ENCODE data around the gene DCAF10. TPM values are rescaled to one million over a fixed set of nuclear protein-coding genes. Genes with fewer than 3 reads are reported as not detected.
A peak's percentile ranks its signal among the peaks of the same experiment; 100 is the strongest.

DCAF10 gene
- total and polyA plus RNA-seq, 3 experiments from 2014 or later, result 14.9 to 27.2 (median 15.1) TPM

DNA sequence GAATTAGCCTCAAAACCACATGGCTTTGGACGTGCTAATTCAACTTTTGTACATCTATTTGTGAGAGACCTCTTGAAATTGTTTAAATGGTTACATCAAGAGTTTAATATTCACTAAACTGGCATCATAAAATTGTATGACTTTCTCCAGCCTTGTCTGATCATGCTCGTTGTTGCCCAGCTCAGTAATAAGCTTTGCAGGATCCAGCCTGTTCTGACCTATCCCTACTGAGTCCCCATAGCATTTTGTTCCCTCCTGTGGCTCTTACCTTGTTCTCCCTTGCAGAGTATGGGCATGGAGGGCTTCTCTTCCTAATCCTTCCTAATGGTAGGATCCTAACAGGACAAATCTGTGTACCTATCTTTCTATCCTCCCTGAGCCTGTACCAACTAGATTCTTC, 22.1 kb upstream of the DCAF10 start:
- H3K9me3 Mint-ChIP-seq, result no peaks in the 10 kb centered on the region
- Histone ChIP-seq H3K4me1 (ENCODE audit: insufficient read depth, low read length) (peaks cover 13% of the 10 kb centered on the region), H3K4me3 (ENCODE audit: low read length) (no peak overlapping the region), H3K36me3 (ENCODE audit: insufficient read depth, low read length) (peaks cover 35% of the 10 kb centered on the region), H3K9me3 (ENCODE audit: low read length) (no peaks in the 10 kb centered on the region), H3K27ac (ENCODE audit: low read depth, low read length) (no peak overlapping the region), H3K27me3 (ENCODE audit: insufficient read depth, low read length, poor library complexity, severe bottlenecking) (no peaks in the 10 kb centered on the region)
- H3K36me3 Mint-ChIP-seq, result peaks cover 0 to 82% (median 21%) of the 10 kb centered on the region in 3 donors
- CTCF ChIA-PET, result no interaction called here
- DNase-seq, result no peak
- POLR2A ChIA-PET, result no interaction called here
- no peaks in the 10 kb centered on the region for H3K27me3 Mint-ChIP-seq
- peak overlapping the region in 3 of 8 donors; percentile 1 to 23 (median 7) for H3K27ac Mint-ChIP-seq
- H3K4me1 Mint-ChIP-seq, result peaks cover 22 to 31% (median 27%) of the 10 kb centered on the region in 3 donors
- H3K4me3 Mint-ChIP-seq, result no peak overlapping the region

DNA sequence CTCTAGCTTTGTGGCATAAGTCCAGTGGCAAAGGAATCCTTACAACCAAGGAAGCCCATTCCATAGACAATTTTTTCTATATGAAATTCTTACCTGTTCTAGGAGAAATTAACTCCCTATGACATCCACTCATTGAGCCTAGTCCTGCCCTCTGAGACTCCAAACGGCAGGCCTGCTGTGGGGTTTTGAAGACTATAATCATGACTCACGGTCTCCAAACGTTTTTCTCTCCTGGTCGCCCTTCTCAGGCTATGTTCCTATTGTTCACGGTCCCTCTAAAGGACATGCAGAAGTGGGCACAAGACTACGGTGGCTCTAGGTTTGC, 16.3 kb upstream of the DCAF10 start:
- DNase-seq, result no peak
- no peaks in the 10 kb centered on the region for H3K9me3 ChIP-seq (ENCODE audit: low read length)
- no peaks in the 10 kb centered on the region for H3K9me3 Mint-ChIP-seq
- peaks cover 28% of the 10 kb centered on the region for H3K36me3 ChIP-seq (ENCODE audit: insufficient read depth, low read length)
- peak overlapping the region; percentile 96 to 100 (median 97) for H3K4me3 Mint-ChIP-seq
- peaks cover 0 to 7% of the 10 kb centered on the region in 2 donors for H3K27me3 Mint-ChIP-seq
- peaks cover 0 to 51% (median 9%) of the 10 kb centered on the region in 3 donors for H3K36me3 Mint-ChIP-seq
- H3K27me3 ChIP-seq (ENCODE audit: insufficient read depth, low read length, poor library complexity, severe bottlenecking), result no peaks in the 10 kb centered on the region
- H3K4me3 ChIP-seq (ENCODE audit: low read length), result peak overlapping the region; percentile 93
- H3K4me1 ChIP-seq (ENCODE audit: insufficient read depth, low read length), result peaks cover 22% of the 10 kb centered on the region
- peak overlapping the region; percentile 76 for H3K27ac ChIP-seq (ENCODE audit: low read depth, low read length)
- POLR2A ChIA-PET, result interaction anchor here (1.2 to 2.3 kb wide), 3 partner anchors 8 to 17 kb away, joined by 3 to 10 read pairs (median 4); partner anchors contain the start of gene DCAF10
- H3K4me1 Mint-ChIP-seq, result peaks cover 38 to 47% (median 47%) of the 10 kb centered on the region in 3 donors
- peak overlapping the region; percentile 95 to 99 (median 97) for H3K27ac Mint-ChIP-seq
- CTCF ChIA-PET, result interaction anchor here (1.2 to 1.3 kb wide), 3 partner anchors 13 to 16 kb away, joined by 3 to 10 read pairs (median 4); partner anchors contain the start of gene DCAF10

DNA sequence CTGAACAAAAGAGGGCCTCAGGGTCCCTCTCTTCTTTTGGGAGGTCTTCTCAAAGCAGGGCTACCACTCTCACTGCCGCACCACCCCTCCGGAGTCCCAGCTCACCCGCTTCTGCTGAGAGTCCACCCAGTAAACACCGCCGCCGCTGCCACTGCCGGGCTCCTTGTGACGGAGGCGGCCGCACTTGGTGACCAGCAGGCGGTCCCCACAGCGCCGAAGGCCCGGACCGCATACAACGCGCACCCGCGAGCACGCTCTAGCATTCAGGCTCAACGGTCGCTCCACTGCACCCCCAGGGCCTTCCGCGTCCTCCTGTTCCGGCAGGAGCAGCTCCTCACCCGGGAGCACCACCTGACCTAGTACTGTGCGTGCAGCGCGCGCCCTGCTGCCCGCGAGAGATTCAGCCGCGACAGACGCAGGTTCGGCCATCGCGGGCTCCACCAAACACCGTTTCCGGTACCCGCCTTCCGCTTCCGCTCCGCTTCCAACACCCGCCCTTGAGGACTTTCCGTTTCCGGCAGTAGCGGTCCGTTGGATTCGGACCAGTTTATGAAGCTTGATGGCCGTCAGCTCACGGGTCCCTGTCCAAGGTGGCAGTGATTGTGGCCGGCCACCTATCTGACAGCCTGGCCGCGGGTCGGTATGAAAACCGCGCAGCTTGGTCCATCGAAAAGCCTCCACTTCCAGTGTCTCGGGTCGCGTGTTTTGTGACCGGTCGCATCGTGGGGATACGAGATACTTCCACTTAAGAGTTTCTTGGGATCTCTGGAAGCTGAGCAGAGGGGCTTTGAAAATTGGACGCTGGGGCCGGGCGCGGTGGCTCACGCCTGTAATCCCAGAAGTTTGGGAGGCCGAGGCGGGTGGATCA, 15.7 kb upstream of the DCAF10 start, which contains the start of gene EXOSC3:
EXOSC3 (minus strand) TSS at position 449 of the 868 bp plus-strand sequence; CDS start at position 429, 20 bp downstream.
- Mint-ChIP-seq H3K27ac (peak within 1 kb of the TSS; percentile 95 to 99 (median 97)), H3K36me3 (peaks cover 0 to 45% (median 9%) of the 10 kb centered on the region in 3 donors), H3K4me1 (peaks cover 38 to 47% (median 47%) of the 10 kb centered on the region in 3 donors), H3K27me3 (peaks cover 0 to 7% of the 10 kb centered on the region in 2 donors), H3K9me3 (no peaks in the 10 kb centered on the region), H3K4me3 (peak within 1 kb of the TSS; percentile 96 to 100 (median 97))
- no peaks in the 10 kb centered on the region for H3K27me3 ChIP-seq (ENCODE audit: insufficient read depth, low read length, poor library complexity, severe bottlenecking)
- POLR2A ChIA-PET, result interaction anchor here (0.7 to 2.3 kb wide), 5 partner anchors 9 to 192 kb away, joined by 3 to 10 read pairs (median 4); partner anchors contain the start of genes DCAF10 and TOMM5
- peak within 1 kb of the TSS; percentile 93 for H3K4me3 ChIP-seq (ENCODE audit: low read length)
- H3K9me3 ChIP-seq (ENCODE audit: low read length), result no peaks in the 10 kb centered on the region
- H3K36me3 ChIP-seq (ENCODE audit: insufficient read depth, low read length), result peaks cover 26% of the 10 kb centered on the region
- peak within 1 kb of the TSS; percentile 76 for H3K27ac ChIP-seq (ENCODE audit: low read depth, low read length)
- peaks cover 22% of the 10 kb centered on the region for H3K4me1 ChIP-seq (ENCODE audit: insufficient read depth, low read length)
- CTCF ChIA-PET, result interaction anchor here (0.9 to 1.2 kb wide), 3 partner anchors 13 to 265 kb away, joined by 3 to 10 read pairs (median 4); partner anchors contain the start of gene DCAF10
- DNase-seq, result peak; percentile 80 to 89 (median 82)

DNA sequence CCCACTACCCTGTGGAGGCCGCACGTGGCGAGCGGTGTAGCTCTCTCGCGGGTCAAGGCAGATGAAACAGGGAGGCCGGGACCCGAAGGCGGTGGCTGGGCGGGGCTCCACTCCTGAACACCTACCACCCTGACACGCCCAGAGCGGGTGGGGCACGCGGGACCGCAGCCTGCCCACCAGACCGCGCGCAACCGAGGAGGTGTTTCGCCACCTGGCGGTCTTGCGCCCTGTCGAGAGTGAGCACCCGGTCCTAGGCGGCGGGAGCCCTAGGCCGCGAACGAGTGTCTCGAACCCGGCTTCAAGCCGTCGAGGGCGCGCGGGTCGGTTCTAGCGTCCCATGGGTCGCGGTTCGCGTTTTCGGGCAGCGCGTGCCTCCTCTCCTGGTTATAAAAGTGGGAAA, 13.5 kb upstream of the DCAF10 start:
- Mint-ChIP-seq H3K9me3 (no peaks in the 10 kb centered on the region), H3K27ac (no peak overlapping the region)

DNA sequence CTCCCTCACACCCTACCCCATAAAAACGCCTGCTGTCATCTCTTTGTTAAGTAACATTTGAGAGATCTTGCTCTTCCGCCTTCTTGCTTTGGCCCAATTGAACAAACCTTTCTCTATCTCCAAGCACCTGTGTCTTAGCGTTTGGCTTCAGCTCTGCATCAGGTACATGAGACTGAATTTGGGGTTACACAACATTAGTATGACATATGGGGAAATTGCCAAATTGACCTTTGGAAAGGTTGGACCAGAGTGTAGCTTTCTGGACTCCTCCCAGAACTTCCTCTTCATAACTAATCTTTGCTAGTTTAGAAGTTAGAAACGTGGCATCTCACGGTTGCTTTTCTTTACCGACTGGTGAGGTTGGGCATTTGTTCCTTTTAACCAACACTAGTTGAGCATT, 12.3 kb upstream of the DCAF10 start:
- Histone ChIP-seq H3K4me3 (ENCODE audit: low read length) (no peak overlapping the region), H3K36me3 (ENCODE audit: insufficient read depth, low read length) (no peaks in the 10 kb centered on the region), H3K27ac (ENCODE audit: low read depth, low read length) (no peak overlapping the region), H3K9me3 (ENCODE audit: low read length) (no peaks in the 10 kb centered on the region), H3K4me1 (ENCODE audit: insufficient read depth, low read length) (peaks cover 10% of the 10 kb centered on the region), H3K27me3 (ENCODE audit: insufficient read depth, low read length, poor library complexity, severe bottlenecking) (no peaks in the 10 kb centered on the region)
- DNase-seq, result no peak
- ChIA-PET CTCF (interaction anchor here (0.7 kb wide), 1 partner anchor 10 kb away, joined by 3 read pairs; no protein-coding TSS in a partner anchor), POLR2A (no interaction called here)
- Mint-ChIP-seq H3K36me3 (peaks cover 0 to 12% (median 2%) of the 10 kb centered on the region in 3 donors), H3K27me3 (peaks cover 2 to 7% of the 10 kb centered on the region in 2 donors), H3K9me3 (no peaks in the 10 kb centered on the region), H3K4me1 (peaks cover 17 to 26% (median 22%) of the 10 kb centered on the region in 3 donors), H3K27ac (peak overlapping the region in 1 of 8 donors; percentile 38), H3K4me3 (peak overlapping the region in 4 of 7 donors; percentile 14 to 39 (median 24))

More for the DNA sequence above, 13.5 kb upstream of the DCAF10 start:
- Mint-ChIP-seq H3K4me1 (peaks cover 28 to 38% (median 35%) of the 10 kb centered on the region in 3 donors), H3K4me3 (peak overlapping the region in 1 of 7 donors; percentile 18), H3K36me3 (peaks cover 0 to 23% (median 7%) of the 10 kb centered on the region in 3 donors), H3K27me3 (peaks cover 2 to 7% of the 10 kb centered on the region in 2 donors)
- Histone ChIP-seq H3K36me3 (ENCODE audit: insufficient read depth, low read length) (peaks cover 10% of the 10 kb centered on the region), H3K27me3 (ENCODE audit: insufficient read depth, low read length, poor library complexity, severe bottlenecking) (no peaks in the 10 kb centered on the region), H3K9me3 (ENCODE audit: low read length) (no peaks in the 10 kb centered on the region), H3K4me1 (ENCODE audit: insufficient read depth, low read length) (peaks cover 22% of the 10 kb centered on the region), H3K27ac (ENCODE audit: low read depth, low read length) (no peak overlapping the region), H3K4me3 (ENCODE audit: low read length) (no peak overlapping the region)
- peak in 1 of 5 donors; percentile 46 for DNase-seq
- CTCF ChIA-PET, result no interaction called here
- POLR2A ChIA-PET, result no interaction called here

DNA sequence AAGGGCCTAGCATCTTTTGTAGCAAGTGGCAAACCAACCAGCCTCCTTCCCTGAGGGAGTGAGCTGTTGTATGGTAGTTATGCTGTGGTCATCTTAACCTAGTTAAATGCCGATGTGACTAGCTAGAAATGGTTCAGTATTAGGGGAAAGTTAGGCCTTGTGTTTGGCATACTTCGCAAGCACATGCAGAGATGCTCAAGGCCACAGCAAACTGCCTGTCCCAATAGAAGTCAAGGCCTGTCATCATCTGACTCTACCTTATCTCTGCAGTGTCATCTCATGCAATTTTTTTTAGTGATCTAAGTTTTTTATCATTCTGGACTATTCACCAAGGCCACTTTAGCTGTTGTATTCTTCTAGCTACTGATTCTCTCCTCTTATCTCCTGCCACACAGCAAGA, 10.5 kb upstream of the DCAF10 start:
- no peaks in the 10 kb centered on the region for H3K4me1 ChIP-seq (ENCODE audit: insufficient read depth, low read length)
- no peaks in the 10 kb centered on the region for H3K27me3 ChIP-seq (ENCODE audit: insufficient read depth, low read length, poor library complexity, severe bottlenecking)
- POLR2A ChIA-PET, result no interaction called here
- Mint-ChIP-seq H3K4me3 (peak overlapping the region in 1 of 7 donors; percentile 24), H3K9me3 (no peaks in the 10 kb centered on the region), H3K27me3 (peaks cover 2 to 7% of the 10 kb centered on the region in 2 donors), H3K4me1 (peaks cover 5 to 8% (median 6%) of the 10 kb centered on the region in 3 donors), H3K27ac (no peak overlapping the region), H3K36me3 (peaks cover 0 to 4% (median 2%) of the 10 kb centered on the region in 3 donors)
- no peak overlapping the region for H3K4me3 ChIP-seq (ENCODE audit: low read length)
- H3K36me3 ChIP-seq (ENCODE audit: insufficient read depth, low read length), result no peaks in the 10 kb centered on the region
- CTCF ChIA-PET, result no interaction called here
- no peak overlapping the region for H3K27ac ChIP-seq (ENCODE audit: low read depth, low read length)
- no peaks in the 10 kb centered on the region for H3K9me3 ChIP-seq (ENCODE audit: low read length)
- DNase-seq, result no peak

DNA sequence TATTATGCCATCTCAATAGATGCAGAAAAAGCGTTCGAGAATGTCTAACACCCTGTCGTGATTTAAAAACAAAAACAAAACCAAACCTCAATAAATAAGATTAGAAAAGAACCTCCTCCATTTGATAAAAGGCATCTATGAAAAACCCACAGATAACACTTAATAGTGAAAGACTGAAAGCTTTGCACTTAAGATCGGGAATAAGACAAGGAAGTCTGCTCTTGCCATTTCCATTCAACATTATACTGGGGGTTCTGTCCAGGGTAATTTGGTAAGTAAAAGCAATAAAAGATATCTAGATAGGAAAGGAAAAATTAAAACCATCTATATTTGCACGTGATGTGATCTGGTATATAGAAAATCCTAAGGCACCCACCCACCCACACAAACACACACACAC, 8.5 kb upstream of the DCAF10 start:
- Mint-ChIP-seq H3K4me3 (no peak overlapping the region), H3K27me3 (peaks cover 2 to 7% of the 10 kb centered on the region in 2 donors)
- no peak overlapping the region for H3K4me3 ChIP-seq (ENCODE audit: low read length)

DNA sequence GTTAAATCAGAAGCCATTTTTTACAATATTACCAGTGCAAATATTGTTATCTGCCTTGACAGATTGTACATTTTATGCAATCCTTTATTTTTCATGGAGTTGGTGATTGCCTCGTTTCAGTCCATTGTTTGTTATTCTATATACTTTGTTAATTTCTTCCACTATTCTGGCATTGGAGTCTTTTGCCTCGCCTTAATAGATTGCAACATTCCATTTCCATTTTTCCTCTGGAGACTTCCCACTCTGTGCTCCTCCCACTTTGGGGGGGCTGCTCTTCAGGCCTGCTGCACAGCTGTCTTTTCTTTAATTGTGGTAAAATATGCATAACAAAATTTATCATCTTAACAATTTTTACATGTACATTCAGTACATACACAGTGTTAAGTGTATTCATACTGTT, 4.4 kb upstream of the DCAF10 start:
- Mint-ChIP-seq H3K9me3 (no peaks in the 10 kb centered on the region), H3K27ac (no peak overlapping the region), H3K4me1 (peaks cover 9 to 12% (median 12%) of the 10 kb centered on the region in 3 donors), H3K36me3 (peaks cover 0 to 5% (median 1%) of the 10 kb centered on the region in 3 donors), H3K4me3 (no peak overlapping the region), H3K27me3 (no peaks in the 10 kb centered on the region)
- Histone ChIP-seq H3K36me3 (ENCODE audit: insufficient read depth, low read length) (no peaks in the 10 kb centered on the region), H3K9me3 (ENCODE audit: low read length) (no peaks in the 10 kb centered on the region), H3K4me1 (ENCODE audit: insufficient read depth, low read length) (peaks cover 11% of the 10 kb centered on the region), H3K27ac (ENCODE audit: low read depth, low read length) (no peak overlapping the region), H3K27me3 (ENCODE audit: insufficient read depth, low read length, poor library complexity, severe bottlenecking) (no peaks in the 10 kb centered on the region), H3K4me3 (ENCODE audit: low read length) (no peak overlapping the region)
- ChIA-PET POLR2A (no interaction called here), CTCF (no interaction called here)
- DNase-seq, result no peak

More for the DNA sequence above, 8.5 kb upstream of the DCAF10 start:
- H3K27ac ChIP-seq (ENCODE audit: low read depth, low read length), result no peak overlapping the region
- no peak for DNase-seq
- no peaks in the 10 kb centered on the region for H3K9me3 ChIP-seq (ENCODE audit: low read length)
- Mint-ChIP-seq H3K4me1 (no peaks in the 10 kb centered on the region), H3K9me3 (no peaks in the 10 kb centered on the region), H3K27ac (no peak overlapping the region), H3K36me3 (peaks cover 0 to 4% (median 0%) of the 10 kb centered on the region in 3 donors)
- no peaks in the 10 kb centered on the region for H3K27me3 ChIP-seq (ENCODE audit: insufficient read depth, low read length, poor library complexity, severe bottlenecking)
- ChIA-PET CTCF (no interaction called here), POLR2A (no interaction called here)
- H3K4me1 ChIP-seq (ENCODE audit: insufficient read depth, low read length), result no peaks in the 10 kb centered on the region
- no peaks in the 10 kb centered on the region for H3K36me3 ChIP-seq (ENCODE audit: insufficient read depth, low read length)

All from CD8-positive, alpha-beta memory T cell (primary cell).